Measurements from ENCODE around the gene PLXNA4.

DNA sequence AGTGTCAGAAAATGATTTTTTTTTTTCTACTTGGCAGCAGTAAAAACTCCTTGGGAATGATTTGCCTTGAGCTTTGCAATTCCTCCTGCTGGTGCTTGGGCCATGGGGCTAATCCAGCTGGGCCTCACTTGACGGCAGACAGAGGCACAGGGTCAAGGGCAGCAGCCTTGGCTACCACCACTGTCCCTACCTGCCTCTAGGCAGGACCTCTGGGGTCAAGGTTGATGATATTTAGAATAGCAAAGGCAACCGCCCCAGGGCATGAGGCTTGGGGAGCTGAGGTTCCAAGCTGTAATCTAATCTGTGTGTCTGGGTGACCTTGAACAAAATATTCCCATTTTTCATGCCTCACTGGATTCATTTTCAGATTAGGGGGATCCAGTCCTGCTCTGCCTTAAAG, 327.4 kb downstream of the PLXNA4 start:
- TF ChIP-seq, protein P1, sequence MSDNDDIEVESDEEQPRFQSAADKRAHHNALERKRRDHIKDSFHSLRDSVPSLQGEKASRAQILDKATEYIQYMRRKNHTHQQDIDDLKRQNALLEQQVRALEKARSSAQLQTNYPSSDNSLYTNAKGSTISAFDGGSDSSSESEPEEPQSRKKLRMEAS (IDR thresholded peaks at IDR 0.05; ENCODE audit: low read depth, low read length) = no peak
- TF ChIP-seq POLR2A (IDR thresholded peaks at IDR 0.05; ENCODE audit: extremely low read depth, insufficient read length) = no peak
- TF ChIP-seq, protein P2, sequence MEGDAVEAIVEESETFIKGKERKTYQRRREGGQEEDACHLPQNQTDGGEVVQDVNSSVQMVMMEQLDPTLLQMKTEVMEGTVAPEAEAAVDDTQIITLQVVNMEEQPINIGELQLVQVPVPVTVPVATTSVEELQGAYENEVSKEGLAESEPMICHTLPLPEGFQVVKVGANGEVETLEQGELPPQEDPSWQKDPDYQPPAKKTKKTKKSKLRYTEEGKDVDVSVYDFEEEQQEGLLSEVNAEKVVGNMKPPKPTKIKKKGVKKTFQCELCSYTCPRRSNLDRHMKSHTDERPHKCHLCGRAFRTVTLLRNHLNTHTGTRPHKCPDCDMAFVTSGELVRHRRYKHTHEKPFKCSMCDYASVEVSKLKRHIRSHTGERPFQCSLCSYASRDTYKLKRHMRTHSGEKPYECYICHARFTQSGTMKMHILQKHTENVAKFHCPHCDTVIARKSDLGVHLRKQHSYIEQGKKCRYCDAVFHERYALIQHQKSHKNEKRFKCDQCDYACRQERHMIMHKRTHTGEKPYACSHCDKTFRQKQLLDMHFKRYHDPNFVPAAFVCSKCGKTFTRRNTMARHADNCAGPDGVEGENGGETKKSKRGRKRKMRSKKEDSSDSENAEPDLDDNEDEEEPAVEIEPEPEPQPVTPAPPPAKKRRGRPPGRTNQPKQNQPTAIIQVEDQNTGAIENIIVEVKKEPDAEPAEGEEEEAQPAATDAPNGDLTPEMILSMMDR (IDR thresholded peaks at IDR 0.05; ENCODE audit: low read depth, low read length) = no peak
